Dedifferentiated amniotic fluid mesenchymal stem cell (primary cell): ENCODE data around the gene TBC1D24.

ENCODE experiments used
- DNase-seq: peaks from one replicate; pipeline ENCODE4 v3.0.0-alpha.2; 2016; ENCODE audit errors: extremely low spot score

TBC1D24 gene

DNA sequence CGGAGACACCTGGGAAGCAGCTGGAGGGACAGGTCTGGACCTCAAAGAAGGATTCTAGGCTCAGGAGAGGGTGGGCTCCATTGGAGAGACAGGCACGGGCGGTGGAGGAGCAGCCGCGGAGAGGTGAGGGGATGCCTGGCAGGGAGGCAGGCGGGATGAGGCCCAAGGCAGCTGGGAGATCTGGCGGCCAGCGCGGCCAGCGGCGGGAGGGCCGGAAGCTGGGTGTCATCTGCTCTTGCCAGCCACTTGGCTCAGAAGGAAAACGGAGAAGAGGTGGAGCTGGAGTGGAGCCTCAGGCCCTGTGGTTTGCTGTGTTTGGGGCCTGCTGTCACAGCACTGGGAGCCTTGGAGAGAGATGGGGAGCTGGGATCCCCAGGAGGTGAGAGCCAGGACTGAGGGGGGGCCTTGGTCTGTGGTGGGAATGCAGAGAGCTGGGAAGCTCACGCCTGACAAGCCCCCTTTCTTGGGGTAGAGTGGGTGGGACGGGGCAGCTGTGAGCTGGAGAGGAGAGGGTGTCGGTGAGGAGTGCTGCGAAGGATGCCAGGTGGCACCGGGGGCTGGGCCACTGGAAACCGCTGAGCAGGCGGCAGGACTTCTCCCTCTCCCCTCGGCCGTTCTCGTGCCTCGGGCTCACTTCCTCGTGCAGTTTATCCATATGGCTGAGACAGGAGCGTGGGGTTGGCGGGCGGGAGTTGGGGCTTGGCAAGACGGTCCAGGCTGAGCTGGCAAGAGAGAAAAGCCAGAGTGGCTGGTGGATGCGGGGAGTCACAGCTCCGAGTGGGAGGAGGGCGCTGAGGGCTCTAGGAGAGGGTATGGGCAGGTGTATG, 8.0 kb downstream of the TBC1D24 start:
- DNase-seq = peak; percentile 29

DNA sequence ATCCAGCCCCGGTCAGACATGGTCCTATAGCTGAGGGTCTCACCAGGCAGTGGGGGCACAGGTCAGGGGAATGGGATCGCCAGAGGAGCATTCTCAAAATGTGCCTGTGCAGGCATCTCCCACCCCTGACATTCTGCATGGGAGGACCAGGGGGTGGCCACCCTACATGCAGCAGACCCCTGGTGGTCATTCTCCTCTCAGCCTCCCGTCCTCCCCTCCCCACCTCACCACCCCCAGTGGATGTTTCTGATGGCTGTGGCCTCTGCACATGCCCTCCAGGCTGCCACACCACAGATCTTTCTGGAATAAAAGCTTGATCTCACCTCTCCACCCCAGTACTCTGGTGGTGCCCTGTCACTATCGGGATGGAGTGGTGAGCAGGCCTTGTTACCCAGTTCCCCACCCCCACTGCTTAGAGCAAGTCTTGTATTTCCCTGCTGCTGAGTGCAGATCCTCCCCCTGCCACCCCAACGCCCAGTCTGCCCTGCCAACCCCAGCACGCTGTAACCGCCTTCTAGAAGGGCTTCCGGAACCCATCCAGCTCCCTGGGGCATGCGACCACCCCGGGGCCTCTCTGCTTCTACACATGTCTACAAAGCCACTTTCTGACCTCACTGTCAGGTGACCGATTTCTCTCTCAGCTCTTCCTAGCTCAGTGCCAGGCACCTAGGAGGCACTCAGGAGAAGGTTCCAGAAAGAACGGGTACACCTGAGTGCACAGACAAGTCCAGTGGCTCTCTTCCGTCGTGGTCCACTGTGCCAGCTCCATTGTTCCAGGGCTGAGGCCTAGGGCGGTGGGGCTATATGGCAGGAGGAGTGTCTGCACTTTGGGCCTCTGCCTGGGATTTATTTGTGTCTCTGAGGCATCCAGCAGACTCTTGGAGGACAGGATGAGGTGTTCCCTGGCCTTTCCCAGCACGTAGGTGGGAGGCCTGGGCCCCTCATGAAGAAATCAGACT, 9.3 kb downstream of the TBC1D24 start:
- no peak for DNase-seq

- DNase-seq = no peak
Observed at GRCh38 chr16:2484898-2485508, 10.1 kb downstream of the TBC1D24 start.

- DNase-seq = no peak
Observed at GRCh38 chr16:2485811-2486507, 11.0 kb downstream of the TBC1D24 start.

- DNase-seq = no peak
Observed at GRCh38 chr16:2486645-2487516, 12.0 kb downstream of the TBC1D24 start.

- DNase-seq = no peak
Observed at GRCh38 chr16:2487517-2487842, 12.6 kb downstream of the TBC1D24 start.

DNA sequence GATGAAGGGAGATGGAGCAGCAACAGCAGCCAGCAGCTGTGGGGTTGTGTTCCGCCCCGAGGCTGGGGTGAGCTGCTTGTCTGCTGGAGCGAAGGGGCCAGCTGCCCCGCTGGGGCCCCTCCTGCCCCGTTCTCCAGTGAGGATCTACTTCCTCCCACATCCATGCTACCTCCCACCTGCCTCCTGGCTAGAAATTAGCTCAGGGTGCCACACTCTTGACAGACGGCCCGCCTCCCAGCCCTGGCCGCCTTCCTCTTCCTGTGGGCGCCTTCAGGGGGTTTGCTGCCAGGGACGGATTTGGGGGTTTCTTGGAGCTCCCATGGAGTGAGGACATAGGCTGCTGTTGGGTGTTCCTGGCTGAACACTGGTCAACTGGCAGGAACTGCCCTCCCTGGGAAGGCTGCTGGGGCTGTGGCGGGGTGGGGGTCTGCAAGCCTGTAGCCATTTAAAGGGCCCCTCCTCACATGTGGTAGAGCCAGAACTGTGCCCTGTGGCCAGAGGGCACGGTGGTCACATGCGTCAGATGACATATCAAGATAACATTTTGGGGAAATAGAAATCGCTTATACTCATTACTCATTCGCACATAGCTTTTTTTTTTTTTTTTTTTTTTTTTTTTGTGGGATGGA, 13.1 kb downstream of the TBC1D24 start:
- DNase-seq = no peak

GRCh38 chr16:2489581-2489980, 14.7 kb downstream of the TBC1D24 start:
- no peak for DNase-seq

DNA sequence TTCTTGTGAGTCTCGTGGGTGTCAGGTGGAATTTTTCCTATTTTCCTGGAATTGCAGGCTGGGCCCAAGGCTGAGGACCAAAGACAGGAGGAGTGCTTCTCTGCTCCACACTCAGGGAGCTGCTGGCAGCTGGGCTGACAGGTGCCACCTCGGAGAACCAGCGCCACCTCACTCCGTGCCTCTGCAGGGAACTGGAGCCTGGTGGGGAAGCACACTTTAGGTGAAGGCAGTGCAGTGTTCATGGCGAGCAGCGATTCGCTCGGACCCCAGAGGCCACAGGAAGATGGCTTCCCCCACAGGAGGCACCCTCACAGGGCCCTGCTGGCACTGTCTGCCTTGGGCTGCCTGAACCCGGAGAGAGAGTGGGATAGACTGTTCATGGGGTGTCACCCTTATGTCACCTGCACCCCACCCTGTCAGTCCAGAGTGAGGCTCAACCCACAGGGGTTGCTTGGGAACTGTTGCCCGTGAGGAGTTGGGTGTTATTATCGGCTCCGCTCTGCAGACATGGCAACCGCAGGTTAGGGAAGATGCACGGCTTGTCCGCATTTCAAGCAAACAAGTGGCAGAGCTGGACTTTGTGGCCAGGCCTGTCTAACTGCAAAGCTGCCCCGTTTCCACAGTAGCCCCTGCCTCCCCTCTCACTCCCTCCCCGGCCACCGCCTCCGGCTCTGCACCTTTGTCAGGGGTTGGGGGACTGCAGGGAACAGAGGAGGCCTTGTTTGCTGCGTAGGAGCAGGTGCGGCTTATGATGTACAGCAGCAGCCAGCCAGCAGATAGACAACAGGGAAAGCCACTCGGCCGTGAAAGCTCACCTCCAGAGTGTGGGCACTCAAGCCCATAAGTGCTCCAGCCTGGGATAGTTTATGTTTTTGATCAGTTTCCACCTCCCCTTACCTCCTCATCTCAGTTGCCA, 15.5 kb downstream of the TBC1D24 start:
- no peak for DNase-seq

DNA sequence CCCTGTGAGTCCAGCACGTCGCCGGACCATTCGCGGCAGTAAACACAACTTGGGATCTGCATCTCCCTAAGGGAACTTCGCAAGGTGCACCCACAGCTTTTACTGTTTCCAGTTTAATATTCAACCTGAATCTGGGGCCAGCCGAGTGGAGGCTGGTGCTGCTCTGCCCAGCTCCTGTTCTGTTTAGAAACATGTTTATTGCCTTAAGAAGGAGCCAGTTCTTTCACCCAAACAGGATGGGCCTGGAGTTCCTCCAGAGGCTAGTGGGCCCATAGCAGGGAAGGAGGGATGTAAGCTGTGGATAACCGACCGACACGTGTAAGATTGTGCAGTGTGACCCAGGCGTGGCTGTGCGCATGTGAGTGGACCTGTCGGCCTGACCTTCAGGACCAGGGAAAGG, 17.4 kb downstream of the TBC1D24 start:
- DNase-seq = no peak

DNA sequence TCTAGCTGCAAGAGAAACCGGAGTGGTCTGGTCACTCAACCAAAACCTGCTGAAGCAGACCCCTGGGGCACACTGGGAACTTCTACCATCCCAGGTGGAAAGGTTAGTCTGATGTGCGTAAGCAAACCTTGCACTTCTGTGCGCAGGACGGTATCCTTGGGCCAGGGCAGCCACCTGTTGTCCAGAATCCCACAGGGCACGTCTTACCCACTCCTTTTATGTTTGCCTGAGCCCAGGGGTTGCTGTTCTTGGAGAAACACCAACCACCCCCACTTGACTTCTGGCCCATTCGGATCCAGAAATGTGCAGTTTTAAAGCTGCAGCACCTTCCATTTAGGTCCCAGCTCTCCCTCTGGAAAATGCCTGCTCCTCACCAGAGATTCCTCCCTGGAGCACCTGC, 18.7 kb downstream of the TBC1D24 start:
- DNase-seq = no peak

DNA sequence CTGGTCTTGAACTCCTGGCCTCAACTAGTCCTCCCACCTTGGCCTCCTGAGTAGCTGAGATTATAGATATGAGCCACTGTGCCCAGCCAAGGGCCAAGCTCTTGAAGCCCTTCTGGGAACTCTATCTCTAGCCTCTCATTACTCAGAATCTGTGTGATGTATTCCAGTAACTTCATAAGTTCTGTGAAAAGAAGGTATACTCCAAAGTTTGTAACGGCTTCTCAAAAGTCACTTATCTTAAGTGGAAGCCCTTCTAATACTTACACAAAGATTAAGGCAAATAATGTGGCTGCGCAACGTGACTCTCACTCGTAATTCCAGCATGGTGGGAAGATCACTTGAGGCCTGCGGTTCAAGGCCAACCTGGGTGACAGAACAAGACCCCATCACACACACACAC, 19.7 kb downstream of the TBC1D24 start:
- DNase-seq = no peak

DNA sequence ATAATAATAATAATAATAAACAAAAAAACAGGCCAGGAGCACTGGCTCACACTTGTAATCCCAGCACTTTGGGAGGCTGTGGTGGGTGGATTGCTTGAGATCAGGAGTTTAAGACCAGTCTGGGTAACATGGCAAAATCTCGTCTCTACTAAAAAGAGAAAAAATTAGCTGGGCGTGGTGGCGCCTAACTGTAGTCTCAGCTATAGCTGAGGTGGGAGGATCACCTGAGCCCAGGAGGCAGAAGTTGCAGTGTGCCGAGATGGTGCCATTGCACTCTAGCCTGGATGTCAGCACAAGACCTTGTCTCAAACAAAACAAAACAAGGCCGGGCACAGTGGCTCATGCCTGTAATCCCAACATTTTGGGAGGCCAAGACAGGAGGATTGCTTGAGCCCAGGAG, 20.1 kb downstream of the TBC1D24 start:
- no peak for DNase-seq

GRCh38 chr16:2496223-2497115, 21.5 kb downstream of the TBC1D24 start:
- DNase-seq = no peak

DNA sequence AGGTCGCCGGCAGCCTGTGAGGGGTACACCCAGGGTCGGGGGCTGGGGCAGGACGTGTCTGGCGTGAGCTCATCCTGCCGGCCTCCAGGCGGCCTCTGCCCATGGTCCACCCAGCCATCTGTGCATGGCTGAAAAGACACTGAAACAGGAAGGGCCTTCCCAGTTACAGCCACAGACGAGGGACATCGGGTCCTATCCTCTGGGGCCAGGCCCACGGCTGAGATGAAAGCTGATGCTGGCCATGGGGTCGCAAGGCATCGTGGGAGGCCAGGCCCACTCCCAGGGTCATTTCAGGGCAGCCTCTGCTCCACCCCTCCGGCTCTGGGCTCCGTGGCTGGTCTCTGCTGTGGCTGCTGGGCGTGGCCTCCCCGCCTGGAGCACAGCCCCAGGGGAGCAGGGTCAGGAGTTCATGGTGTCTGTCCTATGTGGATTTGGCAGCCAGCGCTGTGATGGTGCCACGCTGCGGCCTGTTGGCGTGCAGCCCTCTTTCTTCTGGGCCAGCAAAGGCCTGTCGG, 22.2 kb downstream of the TBC1D24 start:
- no peak for DNase-seq

DNA sequence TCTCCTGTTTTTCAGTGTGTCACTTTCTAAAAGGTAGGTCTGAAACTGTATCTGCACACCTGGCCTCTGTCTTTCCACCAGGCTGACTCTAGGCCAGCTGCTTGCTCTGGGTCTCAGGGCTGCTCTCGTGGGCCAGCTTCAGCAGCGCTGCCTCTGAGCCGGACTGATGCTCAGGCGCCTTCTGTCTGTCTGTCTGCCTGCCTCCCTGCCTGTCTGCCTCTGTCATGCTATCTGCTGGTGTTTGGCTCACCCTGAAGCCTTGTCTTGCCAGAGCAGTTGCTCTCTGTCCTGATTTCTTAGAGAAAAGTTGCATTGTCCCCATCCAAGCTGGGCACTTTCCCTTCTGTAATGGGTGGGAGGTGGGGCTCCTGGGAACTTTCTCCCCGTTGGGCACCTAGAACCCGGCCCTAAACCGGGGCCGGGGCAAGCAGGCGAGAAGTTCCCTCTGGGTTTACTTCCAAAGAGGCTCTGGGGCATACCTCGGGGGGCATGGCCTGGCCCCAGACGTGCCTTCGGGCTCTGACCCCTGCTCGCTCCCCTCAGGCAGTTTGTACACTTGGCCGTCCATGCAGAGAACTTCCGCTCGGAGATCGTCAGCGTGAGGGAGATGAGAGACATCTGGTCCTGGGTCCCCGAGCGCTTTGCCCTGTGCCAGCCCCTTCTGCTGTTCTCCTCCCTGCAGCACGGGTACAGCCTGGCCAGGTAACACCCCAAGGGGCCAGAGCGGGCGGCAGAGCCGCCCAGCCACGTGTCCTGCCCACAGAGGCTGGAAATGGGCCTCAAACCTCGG, 23.0 kb downstream of the TBC1D24 start:
- no peak for DNase-seq

DNA sequence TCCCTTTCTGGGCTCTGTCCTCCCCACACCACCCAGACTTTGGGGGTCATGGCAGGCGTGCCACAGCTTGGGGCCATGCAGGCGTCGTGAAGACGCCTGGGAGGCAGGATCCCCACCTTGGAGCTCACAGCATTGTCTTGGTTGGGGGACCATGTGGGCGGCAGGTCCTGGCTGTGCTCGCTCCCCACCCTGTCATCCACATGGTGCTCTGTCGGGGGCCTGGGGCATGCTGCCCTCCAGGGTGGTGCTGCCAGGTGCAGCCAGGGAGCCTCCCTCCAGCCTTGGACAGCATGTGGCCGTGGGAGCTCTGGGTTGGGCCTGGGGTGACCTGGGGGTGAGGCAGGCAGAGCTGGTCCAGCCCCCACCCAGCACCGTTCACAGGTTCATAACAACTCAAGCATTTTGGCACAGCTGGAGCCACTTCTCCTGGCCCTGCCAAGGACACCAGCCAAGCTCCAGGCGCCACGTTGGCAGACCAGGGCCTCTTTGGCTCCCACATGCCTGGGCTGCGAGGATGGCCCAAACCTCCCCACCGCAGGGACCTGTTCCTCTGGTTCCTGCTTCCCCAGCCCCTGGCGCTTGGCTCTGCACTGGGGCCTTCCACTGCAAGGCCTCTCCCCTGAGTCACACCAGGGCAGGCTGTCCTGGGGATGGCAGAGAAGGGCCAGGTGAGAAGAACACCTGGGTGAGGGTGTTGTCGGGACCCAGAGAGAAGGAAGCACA, 23.8 kb downstream of the TBC1D24 start:
- DNase-seq = no peak
